Activated CD4-positive, alpha-beta T cell treated with anti-CD3 and anti-CD28 coated beads, Interleukin-10, Interleukin-2, amounts not matched to agents 100 ng/mL and 50 ng/mL, durations not matched to agents 16 hours and 8 hours (primary cell): ENCODE results near the gene NTS.

Experiments used
- DNase-seq: peaks from one replicate; pipeline ENCODE4 v3.0.0-alpha.2; 2020

NTS gene

GRCh38 chr12:85874031-85874461 lies at the start of gene NTS:
Gene NTS (plus strand): TSS chr12:85874295. CDS start chr12:85874404, 109 bp downstream.
- DNase-seq, result no peak

GRCh38 chr12:85825746-85826145 lies 48.3 kb upstream of the NTS start:
- no peak for DNase-seq

- DNase-seq, result no peak
Measured at GRCh38 chr12:85828576-85828975, 45.5 kb upstream of the NTS start.

- DNase-seq, result no peak
Measured at GRCh38 chr12:85829391-85829790, 44.7 kb upstream of the NTS start.

- DNase-seq, result no peak
Measured at GRCh38 chr12:85831327-85831990, 42.6 kb upstream of the NTS start.

GRCh38 chr12:85833579-85833978 lies 40.5 kb upstream of the NTS start:
- DNase-seq, result no peak

GRCh38 chr12:85834378-85834777 lies 39.7 kb upstream of the NTS start:
- no peak for DNase-seq

- DNase-seq, result no peak
Measured at GRCh38 chr12:85835426-85836196, 38.5 kb upstream of the NTS start.

- no peak for DNase-seq
Measured at GRCh38 chr12:85836197-85837090, 37.7 kb upstream of the NTS start, which contains the start of gene RASSF9. Gene RASSF9 (minus strand): TSS chr12:85836409. CDS start chr12:85836201, 208 bp downstream.

GRCh38 chr12:85843606-85844310 lies 30.3 kb upstream of the NTS start:
- DNase-seq, result no peak

- no peak for DNase-seq
Measured at GRCh38 chr12:85849344-85849743, 24.8 kb upstream of the NTS start.

GRCh38 chr12:85855305-85855704 lies 18.8 kb upstream of the NTS start:
- no peak for DNase-seq

GRCh38 chr12:85856966-85857365 lies 17.1 kb upstream of the NTS start:
- no peak for DNase-seq

- DNase-seq, result no peak
Measured at GRCh38 chr12:85865890-85866289, 8.2 kb upstream of the NTS start.

- DNase-seq, result peak; percentile 38
Measured at GRCh38 chr12:85866986-85867776, 6.9 kb upstream of the NTS start.

- DNase-seq, result peak; percentile 47
Measured at GRCh38 chr12:85872497-85873091, 1.5 kb upstream of the NTS start.

GRCh38 chr12:85877459-85877858 lies 3.4 kb downstream of the NTS start:
- DNase-seq, result no peak

- DNase-seq, result no peak
Measured at GRCh38 chr12:85883763-85884162, 9.7 kb downstream of the NTS start.

- DNase-seq, result no peak
Measured at GRCh38 chr12:85894653-85895052, 20.6 kb downstream of the NTS start.

- peak; percentile 13 for DNase-seq
Measured at GRCh38 chr12:85920324-85920947, 46.3 kb downstream of the NTS start.
